KMS-11 (cell line): ENCODE measurements around the gene CDC42EP2.

Experiments
- H2AFZ ChIP-seq: fragments of 200-600 bp; sonication (generic); 2 replicates; pipeline ENCODE4 v1.6.1; 2016; ENCODE audit warnings: antibody characterized with exemption, mixed run types, low read depth
- H3K27ac ChIP-seq: fragments of 200-600 bp; sonication (generic); 2 replicates; pipeline ENCODE4 v1.6.1; 2016; ENCODE audit warnings: mild to moderate bottlenecking, mixed run types
- H3K27me3 ChIP-seq: fragments of 200-600 bp; sonication (generic); 2 replicates; pipeline ENCODE4 v1.6.1; 2017; ENCODE audit warnings: mild to moderate bottlenecking, low read depth, mixed run types, moderate library complexity; ENCODE audit not compliant: insufficient read depth
- H3K36me3 ChIP-seq: fragments of 200-600 bp; sonication (generic); 2 replicates; pipeline ENCODE4 v1.6.1; 2017; ENCODE audit warnings: mild to moderate bottlenecking, mixed run types; ENCODE audit not compliant: insufficient read depth
- H3K4me1 ChIP-seq: fragments of 200-600 bp; sonication (generic); 2 replicates; pipeline ENCODE4 v1.6.1; 2016; ENCODE audit warnings: mild to moderate bottlenecking, low read depth, mixed run types; ENCODE audit not compliant: poor library complexity, severe bottlenecking
- H3K4me2 ChIP-seq: fragments of 200-600 bp; sonication (generic); 2 replicates; pipeline ENCODE4 v1.7.0; 2016; ENCODE audit warnings: mild to moderate bottlenecking, mixed run types
- H3K4me3 ChIP-seq: fragments of 200-600 bp; sonication (generic); IDR thresholded peaks from 2 replicates; pipeline ENCODE4 v1.6.1; 2017; ENCODE audit warnings: low read depth, low read length, mixed read lengths; ENCODE audit not compliant: insufficient read depth
- H3K79me2 ChIP-seq: fragments of 200-600 bp; sonication (generic); 2 replicates; pipeline ENCODE4 v1.6.1; 2016; ENCODE audit warnings: low read depth, mixed run types; ENCODE audit not compliant: insufficient read depth
- H3K9ac ChIP-seq: fragments of 200-600 bp; sonication (generic); 2 replicates; pipeline ENCODE4 v1.6.1; 2016; ENCODE audit warnings: mild to moderate bottlenecking, mixed run types
- H4K20me1 ChIP-seq: fragments of 200-600 bp; sonication (generic); 2 replicates; pipeline ENCODE4 v1.6.1; 2016; ENCODE audit warnings: mild to moderate bottlenecking, mixed run types; ENCODE audit not compliant: insufficient read depth
- TF ChIP-seq, protein P1 (sequence below): fragments of 200-600 bp; sonication (generic); conservative IDR thresholded peaks from 2 replicates; pipeline ENCODE4 v1.6.1; 2017; ENCODE audit warnings: low read depth, mild to moderate bottlenecking, antibody characterized with exemption, low read length, moderate library complexity, mixed read lengths

Gene CDC42EP2

DNA sequence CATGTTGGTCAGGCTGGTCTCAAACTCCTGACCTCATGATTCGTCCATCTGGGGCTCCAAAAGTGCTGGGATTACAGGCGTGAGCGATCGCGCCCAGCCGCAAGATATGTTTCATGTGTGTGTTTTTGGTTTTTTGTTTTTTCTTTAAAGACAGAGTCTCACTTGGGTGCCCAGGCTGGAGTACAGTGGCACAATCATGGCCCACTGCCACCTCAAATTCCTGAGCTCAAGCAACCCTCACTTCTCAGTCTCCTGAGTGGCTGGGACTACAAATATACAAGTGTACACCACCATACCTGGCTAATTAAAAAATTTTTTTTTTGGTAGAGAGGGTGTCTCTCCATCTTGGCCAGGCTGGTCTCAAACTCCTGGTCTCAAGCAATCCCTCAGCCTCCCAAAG is 48.3 kb downstream of the CDC42EP2 start:
- TF ChIP-seq, protein P1, sequence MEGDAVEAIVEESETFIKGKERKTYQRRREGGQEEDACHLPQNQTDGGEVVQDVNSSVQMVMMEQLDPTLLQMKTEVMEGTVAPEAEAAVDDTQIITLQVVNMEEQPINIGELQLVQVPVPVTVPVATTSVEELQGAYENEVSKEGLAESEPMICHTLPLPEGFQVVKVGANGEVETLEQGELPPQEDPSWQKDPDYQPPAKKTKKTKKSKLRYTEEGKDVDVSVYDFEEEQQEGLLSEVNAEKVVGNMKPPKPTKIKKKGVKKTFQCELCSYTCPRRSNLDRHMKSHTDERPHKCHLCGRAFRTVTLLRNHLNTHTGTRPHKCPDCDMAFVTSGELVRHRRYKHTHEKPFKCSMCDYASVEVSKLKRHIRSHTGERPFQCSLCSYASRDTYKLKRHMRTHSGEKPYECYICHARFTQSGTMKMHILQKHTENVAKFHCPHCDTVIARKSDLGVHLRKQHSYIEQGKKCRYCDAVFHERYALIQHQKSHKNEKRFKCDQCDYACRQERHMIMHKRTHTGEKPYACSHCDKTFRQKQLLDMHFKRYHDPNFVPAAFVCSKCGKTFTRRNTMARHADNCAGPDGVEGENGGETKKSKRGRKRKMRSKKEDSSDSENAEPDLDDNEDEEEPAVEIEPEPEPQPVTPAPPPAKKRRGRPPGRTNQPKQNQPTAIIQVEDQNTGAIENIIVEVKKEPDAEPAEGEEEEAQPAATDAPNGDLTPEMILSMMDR, result no peak
- H3K27ac ChIP-seq, result no peak overlapping the region
- H2AFZ ChIP-seq, result no peak overlapping the region
- H3K27me3 ChIP-seq, result no peaks in the 10 kb centered on the region
- H3K4me2 ChIP-seq, result no peak overlapping the region
- no peak overlapping the region; the same call in 1 of the 2 replicates for H3K9ac ChIP-seq
- peaks cover 28% of the 10 kb centered on the region for H3K4me1 ChIP-seq
- no peaks in the 10 kb centered on the region for H3K36me3 ChIP-seq
- no peak overlapping the region for H3K4me3 ChIP-seq
- H3K79me2 ChIP-seq, result no peaks in the 10 kb centered on the region
- no peaks in the 10 kb centered on the region for H4K20me1 ChIP-seq

DNA sequence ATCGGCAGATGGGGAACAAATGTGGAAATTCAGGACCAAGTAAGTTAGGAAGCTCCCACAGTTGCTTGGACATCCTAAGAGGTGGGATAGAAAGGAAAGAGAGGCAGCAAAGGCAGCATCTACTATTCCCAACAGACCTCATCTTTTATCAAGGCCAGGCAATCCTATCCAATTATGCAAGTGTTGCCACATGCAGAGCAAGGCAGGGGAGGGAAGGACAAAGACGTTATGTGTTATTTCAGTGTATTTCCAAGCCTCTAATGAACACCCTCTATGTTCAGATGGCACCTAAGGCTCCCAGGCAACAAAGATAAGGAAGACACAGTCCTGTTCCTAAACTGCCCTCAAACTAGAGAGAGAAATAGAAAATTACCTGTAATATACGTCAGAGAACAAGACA is 49.1 kb downstream of the CDC42EP2 start:
- Histone ChIP-seq H3K4me3 (no peak overlapping the region), H4K20me1 (no peaks in the 10 kb centered on the region), H3K4me2 (no peak overlapping the region), H3K36me3 (no peaks in the 10 kb centered on the region), H3K9ac (no peak overlapping the region), H2AFZ (no peak overlapping the region), H3K4me1 (peaks cover 28% of the 10 kb centered on the region), H3K27me3 (no peaks in the 10 kb centered on the region), H3K27ac (no peak overlapping the region), H3K79me2 (no peaks in the 10 kb centered on the region)
- TF ChIP-seq, protein P1, result no peak

DNA sequence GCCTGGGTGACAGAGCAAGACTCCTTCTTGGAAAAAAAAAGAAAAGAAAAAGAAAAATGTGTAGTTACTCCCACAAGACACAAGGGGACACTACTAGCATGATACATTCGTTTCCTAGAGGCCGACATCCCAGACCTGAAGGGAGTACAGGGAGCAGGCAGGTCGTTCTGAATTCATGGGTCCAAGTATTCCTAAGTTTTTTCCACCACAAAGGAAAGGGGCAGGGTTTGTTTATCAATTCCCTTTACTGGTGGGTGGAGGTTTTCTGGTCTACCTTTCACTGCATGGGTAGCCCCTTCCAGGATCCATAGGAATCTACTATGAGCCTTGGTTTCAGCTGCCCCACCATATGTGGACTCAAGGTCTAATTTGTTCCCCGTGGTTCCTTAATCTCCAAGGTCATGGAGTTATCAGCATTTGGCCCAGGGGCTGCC is 51.7 kb downstream of the CDC42EP2 start:
- H3K4me2 ChIP-seq, result peak overlapping the region; percentile 69
- H3K27ac ChIP-seq, result no peak overlapping the region
- H2AFZ ChIP-seq, result peak overlapping the region; percentile 18; the same call in 1 of the 2 replicates
- no peaks in the 10 kb centered on the region for H4K20me1 ChIP-seq
- TF ChIP-seq, protein P1, result peak; percentile 78
- H3K27me3 ChIP-seq, result no peaks in the 10 kb centered on the region
- H3K9ac ChIP-seq, result no peak overlapping the region; the same call in 1 of the 2 replicates
- H3K4me3 ChIP-seq, result no peak overlapping the region
- H3K4me1 ChIP-seq, result peaks cover 28% of the 10 kb centered on the region
- H3K79me2 ChIP-seq, result no peaks in the 10 kb centered on the region
- no peaks in the 10 kb centered on the region for H3K36me3 ChIP-seq

DNA sequence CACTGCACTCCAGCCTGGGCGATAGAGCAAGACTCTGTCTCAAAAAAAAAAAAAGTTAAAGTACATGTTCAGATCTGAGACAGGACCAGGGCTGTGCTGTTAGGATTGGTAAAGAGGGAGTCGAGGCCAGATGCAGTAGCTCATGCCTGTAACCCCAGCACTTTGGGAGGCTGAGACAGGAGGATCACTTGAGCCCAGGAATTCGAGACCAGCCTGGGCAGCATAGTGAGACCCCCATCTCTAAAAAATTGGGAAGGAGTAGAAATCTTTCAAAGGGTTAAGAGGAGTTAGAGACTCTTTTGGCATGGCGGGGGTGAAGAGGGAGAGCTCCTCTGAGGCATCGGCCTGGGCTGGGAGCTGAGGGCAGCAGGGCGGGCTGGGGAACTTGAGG is 56.0 kb downstream of the CDC42EP2 start:
- H3K9ac ChIP-seq, result no peak overlapping the region
- no peak overlapping the region for H3K27ac ChIP-seq
- H4K20me1 ChIP-seq, result no peaks in the 10 kb centered on the region
- no peaks in the 10 kb centered on the region for H3K27me3 ChIP-seq
- H2AFZ ChIP-seq, result no peak overlapping the region
- peaks cover 12% of the 10 kb centered on the region for H3K4me1 ChIP-seq
- TF ChIP-seq, protein P1, result no peak
- no peak overlapping the region for H3K4me3 ChIP-seq
- H3K36me3 ChIP-seq, result no peaks in the 10 kb centered on the region
- H3K79me2 ChIP-seq, result no peaks in the 10 kb centered on the region
- H3K4me2 ChIP-seq, result no peak overlapping the region
